ENCODE measurements around the gene ESYT3. TPM values are rescaled to one million over a fixed set of nuclear protein-coding genes. Genes with fewer than 3 reads are reported as not detected.
"Not testable (repeated sequence)": the region's sequence is repeated elsewhere in the genome, so short reads cannot be mapped to it uniquely, and the experiment has no call there.

Gene ESYT3
- total RNA-seq, 1 donor from 2014 or later: 1.0 TPM

DNA sequence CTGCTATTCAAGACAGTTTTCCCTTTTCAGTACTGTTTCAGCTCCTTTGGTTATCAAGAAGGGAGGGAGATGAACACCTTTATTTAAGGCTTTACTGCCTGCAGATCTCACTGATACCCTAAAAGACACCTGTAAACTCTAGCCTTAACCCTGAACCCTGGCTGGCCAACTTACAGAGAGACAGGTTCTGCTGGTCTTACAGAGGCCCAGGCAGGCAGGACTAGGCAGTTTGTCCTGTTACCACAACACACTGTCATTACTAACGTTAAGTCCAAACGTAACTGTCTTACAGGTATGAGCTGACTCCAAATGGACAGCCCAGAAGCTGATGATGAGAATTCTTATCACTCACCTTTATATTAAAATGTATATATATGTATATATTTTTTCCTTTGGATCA is 42.1 kb downstream of the ESYT3 start:
- H3K9me3 ChIP-seq (replicated peaks): no peaks in the 10 kb centered on the region
- DNase-seq: no peak
- H3K4me3 ChIP-seq: no peak overlapping the region
- intact Hi-C loops (cut with micrococcal nuclease): no loop called here
- H3K27me3 ChIP-seq (ENCODE audit: low read depth): no peaks in the 10 kb centered on the region
- no peak overlapping the region for H3K27ac ChIP-seq (replicated peaks)
- TF ChIP-seq, protein P1, sequence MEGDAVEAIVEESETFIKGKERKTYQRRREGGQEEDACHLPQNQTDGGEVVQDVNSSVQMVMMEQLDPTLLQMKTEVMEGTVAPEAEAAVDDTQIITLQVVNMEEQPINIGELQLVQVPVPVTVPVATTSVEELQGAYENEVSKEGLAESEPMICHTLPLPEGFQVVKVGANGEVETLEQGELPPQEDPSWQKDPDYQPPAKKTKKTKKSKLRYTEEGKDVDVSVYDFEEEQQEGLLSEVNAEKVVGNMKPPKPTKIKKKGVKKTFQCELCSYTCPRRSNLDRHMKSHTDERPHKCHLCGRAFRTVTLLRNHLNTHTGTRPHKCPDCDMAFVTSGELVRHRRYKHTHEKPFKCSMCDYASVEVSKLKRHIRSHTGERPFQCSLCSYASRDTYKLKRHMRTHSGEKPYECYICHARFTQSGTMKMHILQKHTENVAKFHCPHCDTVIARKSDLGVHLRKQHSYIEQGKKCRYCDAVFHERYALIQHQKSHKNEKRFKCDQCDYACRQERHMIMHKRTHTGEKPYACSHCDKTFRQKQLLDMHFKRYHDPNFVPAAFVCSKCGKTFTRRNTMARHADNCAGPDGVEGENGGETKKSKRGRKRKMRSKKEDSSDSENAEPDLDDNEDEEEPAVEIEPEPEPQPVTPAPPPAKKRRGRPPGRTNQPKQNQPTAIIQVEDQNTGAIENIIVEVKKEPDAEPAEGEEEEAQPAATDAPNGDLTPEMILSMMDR (IDR thresholded peaks at IDR 0.05; ENCODE audit: borderline replicate concordance): no peak
- H3K36me3 ChIP-seq: no peaks in the 10 kb centered on the region
- peaks cover 12% of the 10 kb centered on the region for H3K4me1 ChIP-seq

DNA sequence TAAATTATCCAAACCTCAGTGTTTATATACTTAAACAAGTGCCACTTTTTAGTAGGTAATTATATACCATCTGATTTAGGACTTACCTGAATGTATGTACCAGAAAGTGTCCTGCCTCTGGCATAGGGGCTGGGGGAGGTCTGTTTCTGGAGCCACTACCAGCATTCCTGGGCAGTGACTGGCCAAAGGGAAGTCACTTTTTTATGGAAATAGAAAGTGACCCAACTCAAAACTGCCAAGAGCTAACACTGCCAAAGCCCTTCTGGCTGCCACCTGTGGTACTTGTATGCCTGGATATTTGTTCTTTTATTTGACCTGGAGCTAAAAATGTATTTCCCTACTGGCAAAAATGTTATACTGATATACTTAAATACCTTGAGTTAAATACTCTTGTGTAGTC is 42.7 kb downstream of the ESYT3 start:
- no peaks in the 10 kb centered on the region for H3K27me3 ChIP-seq (ENCODE audit: low read depth)
- intact Hi-C loops (cut with micrococcal nuclease): no loop called here
- no peak overlapping the region for H3K27ac ChIP-seq (replicated peaks)
- no peaks in the 10 kb centered on the region for H3K9me3 ChIP-seq (replicated peaks)
- peaks cover 12% of the 10 kb centered on the region for H3K4me1 ChIP-seq
- no peak for DNase-seq
- TF ChIP-seq, protein P1 (IDR thresholded peaks at IDR 0.05; ENCODE audit: borderline replicate concordance): no peak
- no peak overlapping the region for H3K4me3 ChIP-seq
- H3K36me3 ChIP-seq: no peaks in the 10 kb centered on the region

DNA sequence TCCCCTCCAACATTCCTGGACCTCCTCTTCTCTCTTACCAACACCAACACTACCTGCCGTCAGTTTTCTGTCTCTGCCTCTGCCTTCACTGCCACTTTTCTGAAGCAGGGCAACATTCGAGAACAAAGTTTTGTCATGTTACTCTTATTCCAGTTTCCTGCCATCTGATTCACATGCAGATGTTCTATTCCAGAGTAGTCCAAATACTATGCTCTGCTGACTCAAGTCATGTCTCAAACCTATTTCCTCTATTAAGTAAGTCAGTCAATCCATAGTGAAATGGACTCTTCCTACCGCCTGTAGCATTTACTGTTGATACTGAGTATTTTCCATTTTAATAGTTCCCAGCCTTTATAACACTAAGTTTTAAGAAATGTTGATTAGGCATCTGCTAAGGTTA is 43.4 kb downstream of the ESYT3 start:
- intact Hi-C loops (cut with micrococcal nuclease): no loop called here
- Histone ChIP-seq H3K27ac (replicated peaks) (no peak overlapping the region), H3K27me3 (ENCODE audit: low read depth) (no peaks in the 10 kb centered on the region), H3K4me1 (peaks cover 12% of the 10 kb centered on the region), H3K9me3 (replicated peaks) (no peaks in the 10 kb centered on the region), H3K4me3 (no peak overlapping the region), H3K36me3 (no peaks in the 10 kb centered on the region)
- TF ChIP-seq, protein P1 (IDR thresholded peaks at IDR 0.05; ENCODE audit: borderline replicate concordance): no peak
- no peak for DNase-seq

DNA sequence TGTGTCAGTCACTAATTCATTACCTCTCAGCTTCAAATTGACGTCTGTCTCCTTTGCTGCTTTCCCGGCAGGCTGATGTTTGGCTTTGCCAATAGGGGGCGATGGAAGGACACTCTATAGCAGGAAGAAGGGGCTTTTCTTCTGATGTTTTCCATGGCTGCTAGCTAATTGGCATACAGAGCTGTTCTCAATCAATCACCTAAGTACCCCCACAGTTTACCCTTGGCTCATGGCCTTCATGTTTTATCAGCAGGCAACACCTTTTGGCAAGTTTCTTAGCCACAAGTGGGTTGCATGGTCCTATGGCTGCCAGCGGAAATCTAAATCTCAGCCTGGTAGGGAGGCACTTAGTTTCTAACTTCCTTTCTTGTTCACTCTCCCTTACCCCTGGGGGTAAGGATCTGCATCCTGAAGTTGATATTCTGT is 45.0 kb downstream of the ESYT3 start:
- no peaks in the 10 kb centered on the region for H3K27me3 ChIP-seq (ENCODE audit: low read depth)
- intact Hi-C loops (cut with micrococcal nuclease): no loop called here
- TF ChIP-seq, protein P1 (IDR thresholded peaks at IDR 0.05; ENCODE audit: borderline replicate concordance): peak; percentile 69
- H3K36me3 ChIP-seq: no peaks in the 10 kb centered on the region
- H3K9me3 ChIP-seq (replicated peaks): peaks cover 7% of the 10 kb centered on the region
- no peak overlapping the region for H3K4me3 ChIP-seq
- DNase-seq: no peak
- H3K27ac ChIP-seq (replicated peaks): no peak overlapping the region
- peaks cover 12% of the 10 kb centered on the region for H3K4me1 ChIP-seq

DNA sequence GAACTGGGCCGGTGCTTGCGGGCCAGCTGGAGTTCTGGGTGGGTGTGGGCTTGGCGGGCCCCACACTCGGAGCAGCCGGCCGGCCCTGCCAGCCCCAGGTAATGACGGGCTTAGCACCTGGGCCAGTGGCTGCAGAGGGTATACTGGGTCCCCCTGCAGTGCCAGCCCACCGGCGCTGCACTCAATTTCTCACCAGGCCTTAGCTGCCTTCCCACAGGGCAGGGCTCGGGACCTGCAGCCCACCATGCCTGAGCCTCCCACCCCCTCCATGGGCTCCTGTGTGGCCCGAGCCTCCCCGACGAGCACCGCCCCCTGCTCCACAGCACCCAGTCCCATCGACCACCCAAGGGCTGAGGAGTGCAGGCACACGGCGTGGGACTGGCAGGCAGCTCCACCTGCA is 50.3 kb downstream of the ESYT3 start:
- H3K4me3 ChIP-seq; H3K27me3 ChIP-seq (ENCODE audit: low read depth); DNase-seq; H3K36me3 ChIP-seq; H3K4me1 ChIP-seq; H3K27ac ChIP-seq (replicated peaks); intact Hi-C loops (cut with micrococcal nuclease): not testable (repeated sequence)
- H3K9me3 ChIP-seq (replicated peaks): peaks cover 51% of the 10 kb centered on the region

DNA sequence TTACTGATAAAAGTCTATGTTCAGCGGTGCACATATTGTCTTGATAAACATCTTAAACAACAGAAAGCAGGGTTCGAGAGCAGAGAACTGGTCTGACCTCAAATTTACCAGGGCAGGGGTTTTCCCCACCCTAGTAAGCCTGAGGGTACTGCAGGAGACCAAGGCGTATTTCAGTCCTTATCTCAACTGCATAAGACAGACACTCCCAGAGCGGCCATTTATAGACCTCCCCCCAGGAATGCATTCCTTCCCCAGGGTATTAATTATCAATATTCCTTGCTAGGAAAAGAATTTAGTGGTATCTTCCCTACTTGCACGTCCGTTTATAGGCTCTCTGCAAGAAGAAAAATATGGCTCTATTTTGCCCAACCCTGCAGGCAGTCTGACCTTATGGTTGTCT is 52.2 kb downstream of the ESYT3 start:
- H3K9me3 ChIP-seq (replicated peaks): peaks cover 51% of the 10 kb centered on the region
- H3K4me3 ChIP-seq; H3K27ac ChIP-seq (replicated peaks); H3K36me3 ChIP-seq; H3K4me1 ChIP-seq; H3K27me3 ChIP-seq (ENCODE audit: low read depth); DNase-seq; intact Hi-C loops (cut with micrococcal nuclease): not testable (repeated sequence)

DNA sequence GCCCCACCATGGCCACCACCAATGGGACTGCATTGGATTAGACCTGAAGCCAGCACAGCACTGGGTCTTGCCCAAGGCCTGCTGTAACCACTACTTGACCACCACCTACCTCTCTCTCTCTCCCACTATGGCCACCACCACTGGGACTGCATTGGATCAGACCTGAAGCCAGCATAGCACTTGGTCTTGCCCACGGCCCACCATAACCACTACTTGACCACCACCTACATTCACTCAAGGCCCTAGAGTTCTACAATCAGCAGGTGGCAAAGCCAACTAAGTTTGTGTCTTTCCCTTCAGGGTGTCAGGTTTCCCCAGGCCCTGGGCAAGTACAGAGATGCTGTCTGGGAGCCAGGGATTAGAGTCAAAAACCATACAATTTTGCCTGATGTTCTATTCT is 57.6 kb downstream of the ESYT3 start:
- no peak overlapping the region for H3K27ac ChIP-seq (replicated peaks)
- intact Hi-C loops (cut with micrococcal nuclease): no loop called here
- peaks cover 24% of the 10 kb centered on the region for H3K9me3 ChIP-seq (replicated peaks)
- H3K4me3 ChIP-seq: no peak overlapping the region
- no peaks in the 10 kb centered on the region for H3K36me3 ChIP-seq
- no peaks in the 10 kb centered on the region for H3K27me3 ChIP-seq (ENCODE audit: low read depth)
- H3K4me1 ChIP-seq: peaks cover 36% of the 10 kb centered on the region
- no peak for DNase-seq
- TF ChIP-seq, protein P1 (IDR thresholded peaks at IDR 0.05; ENCODE audit: borderline replicate concordance): no peak

Data from left ventricle myocardium inferior (tissue), 1 donor.